ENCODE measurements around the gene PROKR1. TPM values are rescaled to one million over a fixed set of nuclear protein-coding genes. Genes with fewer than 3 reads are reported as not detected.
A peak's percentile ranks its signal among the peaks of the same experiment; 100 is the strongest.
"Not testable (repeated sequence)": the region's sequence is repeated elsewhere in the genome, so short reads cannot be mapped to it uniquely, and the experiment has no call there.

The PROKR1 gene
- polyA plus RNA-seq (2012; ENCODE audit: insufficient read depth, insufficient read length): not detected

- H3K4me3 ChIP-seq (ENCODE audit: low read length): no peak within 1 kb of the TSS
- DNase-seq (ENCODE audit: low read depth, low spot score): no peak
Measured at GRCh38 chr2:68643011-68643873, at the start of gene PROKR1. TSS of gene PROKR1 (plus strand) at chr2:68643579. CDS start at chr2:68645822, 2,243 bp downstream.

DNA sequence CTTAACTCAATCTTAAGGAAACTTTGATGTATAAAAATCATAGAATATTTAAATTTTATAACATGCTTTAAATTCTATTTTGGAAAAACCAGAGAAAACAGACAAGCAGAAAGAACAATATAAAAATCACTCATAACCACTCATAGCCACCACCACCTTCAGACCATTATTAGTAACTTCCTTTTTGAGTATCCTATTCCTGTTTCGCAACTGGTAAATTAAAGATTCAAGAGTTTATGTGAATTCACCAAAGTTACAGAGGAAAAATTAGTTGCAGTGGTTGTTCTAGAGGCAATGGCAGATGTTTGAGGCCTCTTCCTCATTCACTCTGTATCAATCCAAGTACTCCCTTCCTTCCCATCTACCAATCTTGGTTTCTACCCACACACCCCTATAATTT is 49.3 kb upstream of the PROKR1 start:
- no peak for DNase-seq (ENCODE audit: low read depth, low spot score)

DNA sequence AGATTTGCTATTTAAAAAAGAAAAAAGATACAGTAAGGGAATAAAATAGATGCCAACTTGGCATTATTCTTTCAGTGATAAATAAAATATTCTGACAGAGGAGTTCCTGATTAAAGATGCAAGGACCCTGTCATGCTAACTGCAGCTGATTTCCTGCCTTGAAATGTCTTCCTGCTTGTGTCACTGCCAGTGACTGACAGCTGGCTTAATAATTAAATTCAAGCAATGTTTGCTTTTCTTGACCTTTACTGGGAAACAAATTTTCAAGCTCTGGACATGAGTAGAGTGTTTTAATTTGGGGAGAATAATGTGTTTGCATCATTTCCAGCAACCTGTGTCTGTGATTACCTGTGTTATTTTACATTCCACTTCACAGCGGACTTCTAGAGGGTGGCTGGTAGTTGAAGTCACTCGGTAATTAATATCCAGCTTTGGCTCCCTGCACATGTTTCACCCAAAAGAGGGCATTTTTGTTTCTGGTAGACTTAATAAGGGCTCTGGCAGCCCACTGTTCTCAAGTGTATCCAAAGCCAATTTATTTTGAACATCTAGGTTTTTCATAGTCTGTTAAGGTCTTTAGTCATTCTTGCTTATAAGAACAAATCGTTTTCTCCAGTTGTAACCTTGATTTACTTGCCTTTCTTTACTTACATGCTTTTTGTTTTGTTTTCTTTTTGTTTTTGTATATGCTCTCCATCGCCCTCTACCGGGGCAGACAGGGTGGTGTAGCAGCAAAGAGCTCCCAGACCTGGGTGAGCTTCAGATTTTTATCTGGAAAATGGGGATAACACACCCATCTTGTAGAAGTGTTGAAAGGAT is 48.5 kb upstream of the PROKR1 start:
- DNase-seq (ENCODE audit: low read depth, low spot score): peak; percentile 50
- H3K4me3 ChIP-seq (ENCODE audit: low read length): no peak overlapping the region

More for the DNA sequence above, 49.3 kb upstream of the PROKR1 start:
- H3K4me3 ChIP-seq (ENCODE audit: low read length): no peak overlapping the region

GRCh38 chr2:68595493-68595785 is 47.9 kb upstream of the PROKR1 start:
- not testable (repeated sequence) for DNase-seq (ENCODE audit: low read depth, low spot score); H3K4me3 ChIP-seq (ENCODE audit: low read length)

DNA sequence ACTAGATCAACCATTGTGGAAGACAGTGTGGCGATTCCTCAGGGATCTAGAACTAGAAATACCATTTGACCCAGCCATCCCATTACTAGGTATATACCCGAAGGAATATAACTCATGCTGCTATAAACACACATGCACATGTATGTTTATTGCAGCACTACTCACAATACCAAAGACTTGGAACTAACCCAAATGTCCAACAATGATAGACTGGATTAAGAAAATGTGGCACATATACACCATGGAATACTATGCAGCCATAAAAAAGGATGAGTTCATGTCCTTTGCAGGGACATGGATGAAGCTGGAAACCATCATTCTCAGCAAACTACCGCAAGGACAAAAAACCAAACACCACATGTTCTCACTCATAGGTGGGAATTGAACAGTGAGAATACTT is 42.9 kb upstream of the PROKR1 start:
- H3K4me3 ChIP-seq (ENCODE audit: low read length); DNase-seq (ENCODE audit: low read depth, low spot score): not testable (repeated sequence)

DNA sequence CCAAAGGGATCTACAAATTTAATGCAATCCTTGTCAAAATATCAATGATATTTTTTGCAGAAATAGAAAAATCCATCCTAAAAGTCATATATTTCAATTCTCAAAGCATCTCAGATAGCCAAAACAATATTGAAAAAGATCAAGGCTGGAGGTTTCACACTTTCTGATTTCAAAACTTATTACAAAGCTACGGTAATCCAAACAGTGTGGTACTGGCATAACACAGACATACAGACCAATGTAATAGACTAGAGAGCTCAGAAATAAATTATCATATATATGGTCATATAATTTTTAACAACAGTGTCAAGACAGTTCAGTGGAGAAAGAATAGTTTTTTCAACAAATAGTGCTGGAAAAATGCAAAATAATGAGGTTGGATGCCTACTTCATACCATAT is 40.3 kb upstream of the PROKR1 start:
- H3K4me3 ChIP-seq (ENCODE audit: low read length): no peak overlapping the region
- DNase-seq (ENCODE audit: low read depth, low spot score): no peak

DNA sequence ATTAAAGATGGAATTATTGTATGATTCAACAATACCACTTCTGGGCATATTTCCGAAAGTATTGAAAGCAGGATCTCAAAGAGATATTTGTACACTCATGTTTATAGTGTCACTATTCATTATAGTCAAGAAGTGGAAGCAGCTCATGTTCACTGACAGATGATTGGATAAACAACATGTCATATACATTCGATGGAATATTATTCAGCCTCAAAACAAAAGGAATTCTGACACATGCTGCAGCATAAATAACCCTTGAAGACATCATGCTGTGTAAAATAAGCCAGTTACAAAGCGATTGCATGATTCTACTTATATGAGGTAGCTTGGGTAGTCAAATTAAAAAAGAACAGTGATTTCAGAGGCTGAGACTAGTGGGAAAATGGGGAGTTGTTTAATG is 39.3 kb upstream of the PROKR1 start:
- H3K4me3 ChIP-seq (ENCODE audit: low read length): no peak overlapping the region
- no peak for DNase-seq (ENCODE audit: low read depth, low spot score)

GRCh38 chr2:68605939-68606338 is 37.4 kb upstream of the PROKR1 start:
- H3K4me3 ChIP-seq (ENCODE audit: low read length): no peak overlapping the region
- no peak for DNase-seq (ENCODE audit: low read depth, low spot score)

GRCh38 chr2:68606759-68607158 is 36.6 kb upstream of the PROKR1 start:
- DNase-seq (ENCODE audit: low read depth, low spot score): no peak
- no peak overlapping the region for H3K4me3 ChIP-seq (ENCODE audit: low read length)

GRCh38 chr2:68607837-68608236 is 35.5 kb upstream of the PROKR1 start:
- no peak overlapping the region for H3K4me3 ChIP-seq (ENCODE audit: low read length)

GRCh38 chr2:68612765-68613519 is 30.4 kb upstream of the PROKR1 start:
- H3K4me3 ChIP-seq (ENCODE audit: low read length): no peak overlapping the region
- no peak for DNase-seq (ENCODE audit: low read depth, low spot score)

More at GRCh38 chr2:68607837-68608236, 35.5 kb upstream of the PROKR1 start:
- no peak for DNase-seq (ENCODE audit: low read depth, low spot score)

- H3K4me3 ChIP-seq (ENCODE audit: low read length): no peak overlapping the region
- DNase-seq (ENCODE audit: low read depth, low spot score): no peak
Measured at GRCh38 chr2:68620772-68621171, 22.6 kb upstream of the PROKR1 start.

GRCh38 chr2:68623820-68624219 is 19.6 kb upstream of the PROKR1 start:
- H3K4me3 ChIP-seq (ENCODE audit: low read length): no peak overlapping the region
- DNase-seq (ENCODE audit: low read depth, low spot score): no peak

GRCh38 chr2:68627615-68628014 is 15.8 kb upstream of the PROKR1 start:
- DNase-seq (ENCODE audit: low read depth, low spot score): no peak
- H3K4me3 ChIP-seq (ENCODE audit: low read length): no peak overlapping the region

- no peak for DNase-seq (ENCODE audit: low read depth, low spot score)
- no peak overlapping the region for H3K4me3 ChIP-seq (ENCODE audit: low read length)
Measured at GRCh38 chr2:68632021-68632420, 11.4 kb upstream of the PROKR1 start.

- no peak for DNase-seq (ENCODE audit: low read depth, low spot score)
- no peak overlapping the region for H3K4me3 ChIP-seq (ENCODE audit: low read length)
Measured at GRCh38 chr2:68637047-68637446, 6.3 kb upstream of the PROKR1 start.

DNA sequence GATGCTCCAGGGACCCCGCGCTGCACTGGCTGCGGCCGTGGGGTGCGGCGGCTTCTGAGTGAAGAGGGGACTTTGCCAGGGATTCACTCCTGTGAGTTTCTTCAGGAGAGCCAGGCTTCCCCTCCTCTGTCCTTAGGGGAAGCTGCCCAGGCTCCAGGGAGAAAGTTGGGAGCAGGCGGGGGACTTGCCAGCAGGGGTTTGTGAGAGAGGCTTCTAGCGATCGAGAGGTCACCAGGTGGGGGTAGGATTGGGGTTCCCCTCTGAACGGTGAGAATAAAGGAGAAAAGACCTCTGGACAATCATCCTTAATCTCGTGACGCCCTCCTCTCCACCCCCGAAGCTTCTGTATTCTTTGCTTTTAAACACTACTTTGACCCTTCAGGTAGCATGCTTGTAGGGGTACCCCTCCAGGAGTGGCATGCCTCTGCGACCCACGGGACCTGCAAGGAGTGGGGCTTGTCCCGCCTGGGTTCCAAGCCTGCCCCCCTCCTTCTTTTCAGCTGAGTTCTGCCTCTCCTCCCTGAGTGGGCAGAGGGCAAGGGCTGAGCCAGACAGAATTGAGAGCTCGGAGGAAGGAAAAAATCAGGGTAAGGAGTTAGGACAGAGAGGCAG is 601 bp downstream of the PROKR1 start:
- DNase-seq (ENCODE audit: low read depth, low spot score): no peak
- no peak overlapping the region for H3K4me3 ChIP-seq (ENCODE audit: low read length)

GRCh38 chr2:68645523-68645922 is 2.1 kb downstream of the PROKR1 start:
- DNase-seq (ENCODE audit: low read depth, low spot score): no peak
- no peak overlapping the region for H3K4me3 ChIP-seq (ENCODE audit: low read length)

GRCh38 chr2:68646303-68646702 is 2.9 kb downstream of the PROKR1 start:
- no peak for DNase-seq (ENCODE audit: low read depth, low spot score)
- no peak overlapping the region for H3K4me3 ChIP-seq (ENCODE audit: low read length)
